Suppressor macrophage treated with lipopolysaccharide for 1 hour (primary cell): ENCODE results near the gene PSPN.

Source experiments
- DNase-seq, 3 donors: peaks; one replicate each; pipeline ENCODE4 v3.0.0-alpha.2; 2020 to 2022

Gene PSPN

GRCh38 chr19:6375411-6376010 is at the start of gene PSPN:
TSS of gene PSPN (minus strand) at chr19:6375933. CDS start at chr19:6375849, 84 bp downstream.
- DNase-seq = no peak

- DNase-seq = peak; percentile 99 to 100 (median 100)
Measured at GRCh38 chr19:6424939-6425731, 49.4 kb upstream of the PSPN start.

- peak in 2 of 3 donors; percentile 14 to 56 for DNase-seq
Measured at GRCh38 chr19:6424195-6424938, 48.6 kb upstream of the PSPN start, which contains the start of gene KHSRP. TSS of gene KHSRP (minus strand) at chr19:6424811. CDS start at chr19:6424701, 110 bp downstream.

- peak; percentile 46 to 69 (median 52) for DNase-seq
Measured at GRCh38 chr19:6423499-6424194, 47.9 kb upstream of the PSPN start.

GRCh38 chr19:6421075-6422014 is 45.6 kb upstream of the PSPN start:
- no peak for DNase-seq

GRCh38 chr19:6418562-6418932 is 42.8 kb upstream of the PSPN start:
- DNase-seq = no peak

- peak in 1 of 3 donors; percentile 30 for DNase-seq
Measured at GRCh38 chr19:6417713-6418561, 42.2 kb upstream of the PSPN start.

GRCh38 chr19:6416658-6417405 is 41.1 kb upstream of the PSPN start:
- no peak for DNase-seq

- DNase-seq = no peak
Measured at GRCh38 chr19:6415591-6416190, 40.0 kb upstream of the PSPN start.

- no peak for DNase-seq
Measured at GRCh38 chr19:6414793-6415590, 39.3 kb upstream of the PSPN start.

GRCh38 chr19:6413721-6414643 is 38.2 kb upstream of the PSPN start:
- no peak for DNase-seq

GRCh38 chr19:6413291-6413690 is 37.6 kb upstream of the PSPN start:
- DNase-seq = no peak

- DNase-seq = peak in 2 of 3 donors; percentile 17 to 30
Measured at GRCh38 chr19:6412447-6413091, 36.8 kb upstream of the PSPN start.

- no peak for DNase-seq
Measured at GRCh38 chr19:6412061-6412446, 36.3 kb upstream of the PSPN start.

GRCh38 chr19:6409346-6409745 is 33.6 kb upstream of the PSPN start:
- DNase-seq = no peak

- peak in 2 of 3 donors; percentile 50 to 61 for DNase-seq
Measured at GRCh38 chr19:6406401-6406800, 30.7 kb upstream of the PSPN start.
